ENCODE measurements around the gene SAP30BP. TPM values are rescaled to one million over a fixed set of nuclear protein-coding genes. Genes with fewer than 3 reads are reported as not detected.

SAP30BP gene
- total RNA-seq, 1 experiment from 2014 or later, result 89.7 TPM

DNA sequence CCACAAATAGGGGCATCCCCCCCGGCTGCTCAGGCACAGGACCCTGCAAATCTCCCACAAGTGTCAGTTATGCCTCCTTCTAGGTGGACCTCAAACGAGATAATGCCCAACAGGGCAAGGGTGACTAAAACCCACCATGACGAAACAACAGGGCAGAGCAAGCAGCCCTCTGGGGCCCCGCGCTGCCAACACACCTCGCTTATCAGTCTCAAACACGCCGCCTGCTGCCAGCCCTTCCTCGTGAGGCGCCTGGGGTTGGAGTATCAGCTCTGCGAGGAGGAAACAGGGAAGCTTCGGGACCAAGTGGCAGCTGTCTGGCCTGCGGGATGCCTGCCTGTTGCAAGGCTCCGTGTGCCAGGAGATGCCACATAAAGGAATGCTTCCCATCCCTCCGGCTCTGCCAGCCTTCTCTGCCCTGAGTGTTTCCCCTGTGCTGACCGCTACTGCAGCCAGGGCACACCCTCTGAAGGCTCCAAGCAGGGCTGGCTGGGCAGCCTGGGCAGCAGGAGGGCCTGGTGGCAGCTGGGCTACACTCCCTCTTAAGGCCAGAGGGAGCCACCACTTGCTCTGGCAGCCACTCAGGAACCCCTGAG, 31.4 kb upstream of the SAP30BP start:
- no peaks in the 10 kb centered on the region for H3K9me3 Mint-ChIP-seq
- Histone ChIP-seq H4K5ac (ENCODE audit: insufficient read length, low read depth, low read length) (no peak overlapping the region), H2AFZ (ENCODE audit: low read length) (no peak overlapping the region), H3K23me2 (ENCODE audit: insufficient read length, low read depth, low read length, poor library complexity, severe bottlenecking) (no peaks in the 10 kb centered on the region), H3K23ac (ENCODE audit: insufficient read length, low read depth, low read length) (no peak overlapping the region), H3K27ac (ENCODE audit: insufficient read length, low read depth, low read length) (no peak overlapping the region), H2BK15ac (ENCODE audit: low read depth, low read length) (no peak overlapping the region), H3K4me1 (ENCODE audit: insufficient read depth, low read length) (no peaks in the 10 kb centered on the region; the same call in 1 of the 2 replicates), H2AK5ac (ENCODE audit: insufficient read length, low read length) (no peak overlapping the region), H3K56ac (ENCODE audit: insufficient read length, low read depth, low read length) (no peak overlapping the region), H4K8ac (replicated peaks; ENCODE audit: insufficient read length, low read depth, low read length) (no peak overlapping the region), H3K14ac (ENCODE audit: insufficient read depth, low read length) (no peak overlapping the region), H3K18ac (ENCODE audit: insufficient read length, low read depth, low read length) (no peak overlapping the region), H3K79me1 (ENCODE audit: insufficient read depth, low read depth, low read length, poor library complexity, severe bottlenecking) (no peaks in the 10 kb centered on the region), H2BK5ac (ENCODE audit: insufficient read length, low read length) (no peak overlapping the region), H3K27me3 (ENCODE audit: insufficient read depth, low read length) (no peaks in the 10 kb centered on the region), H4K91ac (ENCODE audit: insufficient read length, low read depth, low read length) (no peak overlapping the region), H3K79me2 (ENCODE audit: insufficient read depth, low read length) (no peaks in the 10 kb centered on the region), H2BK20ac (ENCODE audit: low read depth, low read length, poor library complexity, severe bottlenecking) (no peak overlapping the region), H3K4me2 (ENCODE audit: insufficient read depth, insufficient read length, low read length) (no peak overlapping the region), H3K9me3 (ENCODE audit: control insufficient read depth, low read depth, low read length) (no peaks in the 10 kb centered on the region), H3K9ac (ENCODE audit: extremely low read depth, insufficient read length, low read length) (no peak overlapping the region), H4K20me1 (ENCODE audit: control insufficient read depth, insufficient read depth, insufficient read length) (no peaks in the 10 kb centered on the region), H3T11ph (ENCODE audit: low read length) (no peak overlapping the region), H2BK120ac (ENCODE audit: low read depth, low read length, poor library complexity, severe bottlenecking) (no peak overlapping the region), H3K4ac (ENCODE audit: low read depth, low read length) (no peak overlapping the region), H2BK12ac (ENCODE audit: insufficient read length, low read depth, low read length) (no peak overlapping the region)
- H3K36me3 Mint-ChIP-seq (ENCODE audit: insufficient read depth in 1 of 3, low read depth in 3 of 3), result peaks cover 0 to 4% (median 0%) of the 10 kb centered on the region in 3 experiments; a peak in 1 of 7 replicates
- H3K27me3 Mint-ChIP-seq (ENCODE audit: low read depth), result no peaks in the 10 kb centered on the region
- TF ChIP-seq CTCF (conservative IDR thresholded peaks at IDR 0.05), result no peak
- H3K4me1 Mint-ChIP-seq, result peaks cover 16 to 24% of the 10 kb centered on the region in 2 experiments
- 0 out of 7 replicates have a peak overlapping the region, but pooled peaks of 1 of the 3 experiments have one; percentile 38 for H3K27ac Mint-ChIP-seq
- no CpG with 5 or more reads among the region's 16 CpGs for WGBS (ENCODE audit: extremely low coverage, insufficient read length, low lambda C conversion rate)
- DNase-seq, result no peak
- no peak overlapping the region for H3K4me3 Mint-ChIP-seq

All from H9 (cell line).